Measurements from ENCODE around the gene CES4A.

DNA sequence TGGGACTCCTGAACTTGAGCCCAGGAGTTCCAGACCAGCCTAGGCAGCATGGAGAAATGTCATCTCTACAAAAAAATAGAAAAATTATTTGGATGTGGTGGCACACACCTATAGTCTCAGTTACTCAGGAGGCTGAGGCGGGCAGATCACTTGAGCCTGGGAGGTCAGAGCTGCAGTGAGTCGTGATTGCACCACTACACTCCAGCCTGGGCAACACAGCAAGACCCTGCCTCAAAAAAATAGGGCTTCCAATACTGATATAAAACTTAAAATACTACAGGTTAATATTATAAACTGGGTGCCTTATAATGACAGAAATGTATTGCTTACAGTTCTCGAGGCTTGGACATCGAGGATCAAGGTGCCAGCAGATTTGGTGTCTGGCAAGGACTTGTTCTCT, 42.5 kb upstream of the CES4A start:
- TF ChIP-seq RCOR1 (IDR thresholded peaks at IDR 0.05; ENCODE audit: low read length) (no peak), CTCF (IDR thresholded peaks at IDR 0.05) (no peak), GATA2 (CRISPR knock-in tag; IDR thresholded peaks at IDR 0.05) (no peak), EZH2phosphoT487 (IDR thresholded peaks at IDR 0.05; ENCODE audit: borderline replicate concordance, low read depth) (no peak), FOSL2 (IDR thresholded peaks at IDR 0.05; ENCODE audit: borderline replicate concordance, low read depth) (no peak), RFX5 (IDR thresholded peaks at IDR 0.05; ENCODE audit: low read length) (no peak), TAF1 (IDR thresholded peaks at IDR 0.05; ENCODE audit: borderline replicate concordance, low read depth, low read length) (no peak), GABPA (IDR thresholded peaks at IDR 0.05; ENCODE audit: low read depth) (no peak), RAD21 (IDR thresholded peaks at IDR 0.05; ENCODE audit: low read length) (no peak), EP300 (IDR thresholded peaks at IDR 0.05; ENCODE audit: borderline replicate concordance in 1 of 2, low read depth in 1 of 2, low read length in 1 of 2) (no peak), RXRA (IDR thresholded peaks at IDR 0.05; ENCODE audit: borderline replicate concordance, low read depth) (no peak), YY1 (IDR thresholded peaks at IDR 0.05; ENCODE audit: low read depth) (no peak)
- TF ChIP-seq, protein P1, sequence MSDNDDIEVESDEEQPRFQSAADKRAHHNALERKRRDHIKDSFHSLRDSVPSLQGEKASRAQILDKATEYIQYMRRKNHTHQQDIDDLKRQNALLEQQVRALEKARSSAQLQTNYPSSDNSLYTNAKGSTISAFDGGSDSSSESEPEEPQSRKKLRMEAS (IDR thresholded peaks at IDR 0.05; ENCODE audit: low read depth) = no peak
- TF ChIP-seq, protein P2, sequence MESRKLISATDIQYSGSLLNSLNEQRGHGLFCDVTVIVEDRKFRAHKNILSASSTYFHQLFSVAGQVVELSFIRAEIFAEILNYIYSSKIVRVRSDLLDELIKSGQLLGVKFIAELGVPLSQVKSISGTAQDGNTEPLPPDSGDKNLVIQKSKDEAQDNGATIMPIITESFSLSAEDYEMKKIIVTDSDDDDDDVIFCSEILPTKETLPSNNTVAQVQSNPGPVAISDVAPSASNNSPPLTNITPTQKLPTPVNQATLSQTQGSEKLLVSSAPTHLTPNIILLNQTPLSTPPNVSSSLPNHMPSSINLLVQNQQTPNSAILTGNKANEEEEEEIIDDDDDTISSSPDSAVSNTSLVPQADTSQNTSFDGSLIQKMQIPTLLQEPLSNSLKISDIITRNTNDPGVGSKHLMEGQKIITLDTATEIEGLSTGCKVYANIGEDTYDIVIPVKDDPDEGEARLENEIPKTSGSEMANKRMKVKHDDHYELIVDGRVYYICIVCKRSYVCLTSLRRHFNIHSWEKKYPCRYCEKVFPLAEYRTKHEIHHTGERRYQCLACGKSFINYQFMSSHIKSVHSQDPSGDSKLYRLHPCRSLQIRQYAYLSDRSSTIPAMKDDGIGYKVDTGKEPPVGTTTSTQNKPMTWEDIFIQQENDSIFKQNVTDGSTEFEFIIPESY (IDR thresholded peaks at IDR 0.05; ENCODE audit: borderline replicate concordance, low read depth) = no peak
